HG02798 (cell line): ENCODE data around the gene OTUB1.

Experiments
- ATAC-seq: cut with Tn5 transposase; IDR thresholded peaks from one replicate; pipeline ENCODE4 v1.9.1; 2021; ENCODE audit warnings: mild to moderate bottlenecking; ENCODE audit not compliant: unreplicated experiment, poor library complexity

Gene OTUB1

DNA sequence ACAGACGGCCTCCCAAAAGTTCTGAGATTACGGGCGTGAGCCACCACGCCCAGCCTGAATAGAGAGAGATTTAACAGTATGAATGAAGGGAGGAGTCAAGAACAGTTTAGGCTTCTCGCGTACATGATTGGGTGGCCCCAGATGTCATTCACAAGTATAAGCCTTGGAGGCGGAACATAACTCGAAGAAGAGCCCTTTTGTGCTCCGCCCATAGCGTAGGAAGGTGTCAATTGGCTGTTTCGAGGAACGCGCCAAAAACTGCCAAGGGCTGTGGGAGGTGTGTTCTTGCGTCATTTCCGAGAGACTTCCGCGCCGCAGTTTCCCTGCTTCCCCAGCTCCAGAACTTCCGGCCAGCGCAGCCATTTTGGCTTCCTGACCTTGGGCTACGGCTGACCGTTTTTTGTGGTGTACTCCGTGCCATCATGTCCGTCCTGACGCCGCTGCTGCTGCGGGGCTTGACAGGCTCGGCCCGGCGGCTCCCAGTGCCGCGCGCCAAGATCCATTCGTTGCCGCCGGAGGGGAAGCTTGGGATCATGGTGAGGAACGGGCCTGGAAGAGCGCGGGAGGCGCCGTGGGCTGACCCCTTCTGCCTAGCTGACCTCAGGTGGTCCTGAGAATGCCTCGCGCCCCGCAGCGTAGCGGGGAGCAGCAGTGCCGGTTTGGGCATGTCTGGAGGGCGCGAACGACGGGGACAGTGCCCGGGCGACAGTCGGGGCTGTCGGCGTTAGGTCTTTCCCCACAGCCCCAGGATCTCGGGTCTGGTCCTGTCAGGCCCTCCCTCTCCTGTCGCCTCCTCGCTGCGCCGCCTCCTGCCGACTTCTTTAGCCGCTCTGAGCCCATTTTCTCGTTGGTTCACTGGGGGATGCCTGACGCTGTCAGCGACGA, 11.7 kb upstream of the OTUB1 start, which contains the start of gene COX8A:
Gene COX8A (plus strand): TSS at position 362 of the 885 bp plus-strand sequence. CDS start 61 bp downstream, at position 423.
- ATAC-seq = peak; percentile 96

DNA sequence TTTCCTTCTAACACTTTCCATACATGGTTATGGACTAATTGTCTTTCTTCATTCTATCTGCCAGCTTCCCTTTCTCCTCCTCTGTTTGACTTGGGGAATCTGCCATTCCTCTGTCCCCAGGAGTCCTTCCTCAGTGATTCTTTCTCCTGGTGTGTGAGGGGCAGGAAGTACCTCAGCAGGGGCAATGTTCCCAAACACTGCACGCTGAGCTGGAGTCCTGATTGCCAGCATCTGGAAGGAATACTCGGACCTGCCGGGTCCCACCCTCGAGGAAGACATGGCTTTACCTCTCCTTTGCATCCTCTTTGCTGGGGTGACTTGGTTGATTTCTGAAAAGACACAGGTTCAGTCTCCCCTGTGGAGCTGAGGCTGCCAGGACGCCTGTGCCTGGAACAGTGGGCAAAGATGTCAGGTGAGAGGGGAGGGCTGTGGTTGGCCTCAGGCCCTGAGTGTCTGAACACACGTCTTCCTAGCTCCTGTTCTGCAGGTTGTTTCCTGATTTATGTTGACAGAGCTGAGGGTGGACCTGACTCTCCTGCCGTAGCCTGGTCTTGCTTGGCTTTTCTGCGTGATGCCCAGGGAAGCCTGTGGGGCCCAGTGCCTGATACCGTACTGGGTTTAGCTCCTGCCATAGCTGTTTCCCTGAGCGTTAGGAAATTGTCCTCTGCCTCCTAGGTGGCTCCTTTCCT, 7.5 kb upstream of the OTUB1 start:
- ATAC-seq = no peak

DNA sequence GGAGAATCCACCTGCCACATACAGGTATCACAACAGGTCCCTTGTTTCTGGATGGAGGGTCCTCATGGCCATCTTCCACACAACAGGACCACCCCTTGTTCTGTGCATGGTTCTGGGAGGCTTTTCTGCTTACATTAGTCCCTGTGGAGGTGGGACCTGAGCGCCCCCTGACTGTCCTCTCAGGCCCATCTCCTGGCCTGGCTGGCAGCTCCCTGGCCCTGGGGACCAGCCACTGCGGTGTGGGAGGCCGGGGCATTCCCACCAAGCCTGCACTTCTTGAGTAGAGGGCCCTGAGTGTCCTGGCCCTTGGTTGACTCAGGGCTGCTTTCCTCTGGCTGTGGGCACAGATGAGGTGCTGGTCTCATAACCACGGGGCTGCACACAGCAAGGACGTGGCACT, 6.8 kb upstream of the OTUB1 start:
- ATAC-seq = no peak

DNA sequence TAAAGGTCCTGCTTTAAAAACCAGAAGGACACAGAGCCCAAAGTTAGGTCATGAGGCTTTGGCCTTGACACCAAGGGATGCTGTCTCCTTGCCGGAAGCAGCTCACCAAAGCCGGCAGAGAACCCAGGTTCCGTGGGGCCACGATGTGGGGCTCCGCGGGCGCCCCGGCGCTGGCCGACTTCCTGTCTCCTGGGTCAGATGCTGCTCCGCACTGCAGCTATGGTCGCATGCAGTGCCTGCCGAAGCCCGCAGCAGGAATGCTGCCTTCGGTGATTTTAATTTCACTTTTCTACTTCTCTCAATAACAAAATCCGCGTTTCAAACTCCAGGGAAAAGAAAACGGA, 454 bp upstream of the OTUB1 start:
- peak; percentile 46 for ATAC-seq

DNA sequence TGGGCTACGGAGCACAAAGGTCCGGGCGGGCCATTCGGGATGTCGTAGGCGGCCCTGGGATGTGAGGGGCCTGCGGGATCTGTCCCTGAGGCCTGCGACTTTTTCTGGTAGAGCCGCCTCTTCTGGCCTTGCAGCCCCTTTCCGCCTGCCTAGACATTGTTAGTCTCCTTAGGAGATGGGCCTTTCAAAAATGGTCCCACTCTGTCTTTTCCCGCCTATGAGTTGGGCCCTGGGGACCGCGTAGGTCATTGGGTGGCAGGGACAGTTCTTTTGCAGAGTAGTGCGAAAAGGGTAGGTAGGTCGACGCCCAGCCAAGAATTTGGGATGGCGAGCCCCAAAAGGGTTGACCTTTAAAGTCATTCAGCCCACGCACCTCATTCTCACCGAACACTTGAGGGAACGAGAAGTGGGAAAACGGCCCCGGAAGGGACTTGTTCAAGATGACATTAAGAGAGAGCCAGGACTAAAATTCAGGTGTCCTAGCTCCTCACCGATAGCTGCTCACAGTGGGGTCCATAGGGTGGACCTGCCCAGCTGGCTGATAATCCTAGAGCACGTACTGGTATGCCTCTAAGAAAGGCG, 785 bp downstream of the OTUB1 start:
- ATAC-seq = no peak

DNA sequence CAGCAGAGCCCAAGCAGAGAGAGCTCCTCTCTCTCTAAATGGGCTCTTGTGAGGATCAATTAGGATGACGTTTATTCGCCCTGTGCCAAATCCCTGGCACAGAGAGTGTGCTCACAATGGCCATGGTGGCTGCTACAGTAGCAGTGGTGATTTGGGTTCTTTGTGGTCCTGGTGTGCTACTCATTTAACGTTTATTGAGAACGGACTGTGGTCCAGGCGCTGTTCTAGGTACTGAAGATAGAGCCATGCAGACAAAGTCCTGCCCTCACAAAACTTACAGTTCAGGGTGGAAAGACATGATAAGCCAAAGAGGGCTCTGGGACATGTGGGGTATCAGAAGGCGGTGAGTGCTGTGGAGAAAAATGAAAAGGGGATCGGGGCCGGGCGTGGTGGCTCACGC, 5.3 kb downstream of the OTUB1 start:
- no peak for ATAC-seq

DNA sequence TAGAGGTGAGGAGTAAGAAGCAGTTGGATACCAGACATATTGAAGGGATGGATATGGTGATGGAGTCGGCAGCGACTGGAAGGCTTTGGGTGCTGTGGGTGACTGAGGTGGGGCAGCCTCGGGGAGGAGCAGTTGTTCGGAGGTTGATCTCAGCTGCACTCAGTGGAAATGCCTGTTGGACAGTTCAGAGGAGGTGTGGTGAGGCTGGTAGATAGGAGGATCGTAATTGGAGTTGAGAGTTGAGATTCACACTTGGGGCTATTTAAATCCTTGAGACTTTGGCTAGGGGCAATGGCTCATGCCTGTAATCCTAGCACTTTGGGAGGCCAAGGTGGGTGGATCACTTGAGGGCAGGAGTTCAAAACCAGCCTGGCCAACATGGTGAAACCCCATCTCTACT, 6.9 kb downstream of the OTUB1 start:
- no peak for ATAC-seq

DNA sequence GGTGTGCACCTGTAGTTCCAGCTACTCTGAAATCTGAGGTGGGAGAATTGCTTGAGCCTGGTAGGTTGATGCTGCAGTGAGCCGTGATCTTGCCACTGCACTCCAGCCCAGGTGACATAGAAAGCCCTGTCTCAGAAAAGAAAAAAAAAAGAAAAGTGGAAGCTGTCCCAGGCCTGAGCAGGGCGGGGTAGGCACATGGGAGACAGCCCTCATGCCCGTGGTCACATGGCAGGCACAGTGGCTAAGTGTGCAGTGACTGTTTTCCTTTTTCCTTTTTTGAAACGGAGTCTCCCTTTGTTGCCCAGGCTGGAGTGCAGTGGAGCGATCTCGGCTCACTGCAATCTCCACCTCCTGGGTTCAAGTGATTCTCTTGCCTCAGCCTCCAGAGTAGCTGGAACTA, 7.8 kb downstream of the OTUB1 start:
- ATAC-seq = no peak

DNA sequence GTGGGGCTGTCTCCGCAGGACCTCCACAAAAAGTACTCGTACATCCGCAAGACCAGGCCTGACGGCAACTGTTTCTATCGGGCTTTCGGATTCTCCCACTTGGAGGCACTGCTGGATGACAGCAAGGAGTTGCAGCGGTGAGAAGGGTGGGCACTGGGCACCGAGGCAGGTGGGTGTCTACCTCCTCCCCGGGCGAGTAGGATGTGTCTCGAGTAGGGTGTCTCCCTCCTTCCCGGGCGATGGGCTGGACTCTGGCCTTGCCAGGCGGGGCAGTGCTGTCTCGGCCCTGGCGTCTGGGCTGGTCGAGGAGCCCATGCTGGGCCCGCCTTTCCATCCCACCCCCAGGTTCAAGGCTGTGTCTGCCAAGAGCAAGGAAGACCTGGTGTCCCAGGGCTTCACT, 10.3 kb downstream of the OTUB1 start:
- ATAC-seq = no peak

DNA sequence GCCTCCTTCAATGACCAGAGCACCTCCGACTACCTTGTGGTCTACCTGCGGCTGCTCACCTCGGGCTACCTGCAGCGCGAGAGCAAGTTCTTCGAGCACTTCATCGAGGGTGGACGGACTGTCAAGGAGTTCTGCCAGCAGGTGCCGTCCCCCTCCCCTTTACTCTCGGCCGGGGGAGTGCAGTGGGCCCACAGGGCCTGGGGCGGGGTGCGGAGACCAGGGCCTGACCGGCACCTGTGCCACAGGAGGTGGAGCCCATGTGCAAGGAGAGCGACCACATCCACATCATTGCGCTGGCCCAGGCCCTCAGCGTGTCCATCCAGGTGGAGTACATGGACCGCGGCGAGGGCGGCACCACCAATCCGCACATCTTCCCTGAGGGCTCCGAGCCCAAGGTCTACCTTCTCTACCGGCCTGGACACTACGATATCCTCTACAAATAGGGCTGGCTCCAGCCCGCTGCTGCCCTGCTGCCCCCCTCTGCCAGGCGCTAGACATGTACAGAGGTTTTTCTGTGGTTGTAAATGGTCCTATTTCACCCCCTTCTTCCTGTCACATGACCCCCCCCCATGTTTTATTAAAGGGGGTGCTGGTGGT, 11.0 kb downstream of the OTUB1 start:
- no peak for ATAC-seq

DNA sequence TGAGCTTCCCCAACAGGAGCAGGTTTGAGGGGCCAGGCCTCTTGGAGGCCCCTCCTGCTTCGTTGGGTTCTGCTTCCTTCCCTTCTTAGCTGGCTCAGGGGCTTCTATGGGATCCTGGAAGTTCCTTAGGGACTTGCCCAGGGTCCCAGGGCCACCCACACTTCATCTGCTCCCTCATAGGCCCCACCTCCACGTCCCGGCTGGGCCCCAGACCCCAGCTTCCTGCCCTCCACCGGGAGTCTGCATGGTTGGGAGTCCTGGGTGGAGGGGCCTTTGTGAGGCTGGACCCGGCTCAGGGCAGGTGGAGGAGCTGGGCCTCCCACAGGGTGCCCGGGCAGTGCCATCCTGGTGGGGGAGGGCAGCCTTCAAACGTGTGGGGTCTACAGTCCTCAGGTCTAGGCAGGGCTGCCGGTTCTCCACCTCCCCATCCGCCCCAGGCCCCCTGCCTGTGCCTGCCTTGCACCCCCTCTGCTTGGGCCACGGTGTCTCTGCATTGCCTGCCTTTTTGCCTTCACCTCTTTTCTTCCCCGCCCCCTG, 11.6 kb downstream of the OTUB1 start:
- no peak for ATAC-seq

DNA sequence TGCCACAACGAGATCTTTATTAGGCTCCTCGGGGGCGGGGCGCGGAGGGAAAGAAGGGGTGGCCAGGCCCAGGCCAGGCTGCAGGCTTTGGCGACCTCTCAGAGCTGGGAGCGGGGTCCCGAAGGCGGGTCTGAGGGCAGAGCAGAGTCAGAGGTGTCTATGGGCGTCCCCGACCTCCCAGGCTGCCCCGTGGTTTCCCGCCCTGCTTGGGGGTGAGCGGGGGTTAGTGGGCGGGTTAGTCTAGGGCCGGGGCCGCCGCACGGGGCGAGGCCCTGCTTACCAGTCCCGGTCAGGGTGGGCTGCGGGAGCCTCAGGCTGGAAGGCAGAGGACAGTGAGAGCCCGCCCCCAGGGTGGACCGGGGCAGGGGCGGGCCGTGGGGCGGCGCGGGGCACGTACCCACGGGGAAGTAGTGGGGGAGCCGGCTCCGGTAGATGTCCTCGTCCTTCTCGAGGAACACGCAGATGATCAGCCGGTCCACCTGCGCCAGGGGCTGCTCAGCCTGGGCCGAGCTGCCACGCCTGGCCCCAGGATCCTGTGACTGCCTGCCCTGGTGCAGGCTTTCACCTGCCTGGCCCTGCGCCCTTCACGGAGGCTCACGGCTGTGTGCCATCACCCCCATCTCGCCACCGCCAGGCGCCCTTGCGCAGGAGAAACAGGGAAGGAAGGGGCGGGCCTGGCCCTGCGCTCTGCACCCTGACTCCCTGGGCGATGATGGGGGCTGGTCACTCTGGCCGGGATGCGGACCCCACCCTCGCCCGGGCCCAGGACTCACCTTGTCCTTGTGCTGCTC, 12.5 kb downstream of the OTUB1 start:
- ATAC-seq = no peak

DNA sequence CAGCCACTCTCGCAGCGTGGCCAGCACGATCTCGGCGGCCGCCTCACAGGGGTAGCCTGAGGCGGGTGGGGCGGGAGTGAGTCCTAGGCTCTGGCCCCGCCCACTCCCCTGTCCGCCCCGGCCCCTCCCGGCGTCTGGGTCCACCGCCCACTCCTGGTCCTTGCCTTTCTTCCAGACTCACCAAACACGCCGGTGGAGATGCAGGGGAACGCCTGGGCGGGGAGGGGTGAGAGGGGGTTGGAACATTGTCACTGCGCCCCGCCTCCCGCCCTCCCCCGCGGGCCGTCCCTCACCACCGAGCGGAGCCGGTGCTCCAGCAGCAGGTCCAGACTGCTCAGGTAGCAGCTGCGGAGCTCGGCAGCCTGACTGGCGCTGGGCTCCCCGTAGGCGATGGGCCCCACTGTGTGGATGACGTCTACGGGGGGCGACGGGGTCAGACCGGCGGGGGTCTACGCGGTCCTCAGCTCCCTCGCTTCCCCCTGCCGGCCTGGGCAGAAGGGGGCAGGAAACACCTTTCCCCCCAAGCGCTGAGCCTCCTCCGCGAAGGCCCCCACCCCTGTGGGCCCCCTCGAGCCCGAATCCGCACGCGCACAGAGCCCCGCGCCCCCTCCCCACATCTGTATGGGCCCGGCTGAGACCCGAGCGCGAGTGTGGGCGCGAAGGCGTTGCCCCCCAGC, 13.2 kb downstream of the OTUB1 start:
- ATAC-seq = no peak

DNA sequence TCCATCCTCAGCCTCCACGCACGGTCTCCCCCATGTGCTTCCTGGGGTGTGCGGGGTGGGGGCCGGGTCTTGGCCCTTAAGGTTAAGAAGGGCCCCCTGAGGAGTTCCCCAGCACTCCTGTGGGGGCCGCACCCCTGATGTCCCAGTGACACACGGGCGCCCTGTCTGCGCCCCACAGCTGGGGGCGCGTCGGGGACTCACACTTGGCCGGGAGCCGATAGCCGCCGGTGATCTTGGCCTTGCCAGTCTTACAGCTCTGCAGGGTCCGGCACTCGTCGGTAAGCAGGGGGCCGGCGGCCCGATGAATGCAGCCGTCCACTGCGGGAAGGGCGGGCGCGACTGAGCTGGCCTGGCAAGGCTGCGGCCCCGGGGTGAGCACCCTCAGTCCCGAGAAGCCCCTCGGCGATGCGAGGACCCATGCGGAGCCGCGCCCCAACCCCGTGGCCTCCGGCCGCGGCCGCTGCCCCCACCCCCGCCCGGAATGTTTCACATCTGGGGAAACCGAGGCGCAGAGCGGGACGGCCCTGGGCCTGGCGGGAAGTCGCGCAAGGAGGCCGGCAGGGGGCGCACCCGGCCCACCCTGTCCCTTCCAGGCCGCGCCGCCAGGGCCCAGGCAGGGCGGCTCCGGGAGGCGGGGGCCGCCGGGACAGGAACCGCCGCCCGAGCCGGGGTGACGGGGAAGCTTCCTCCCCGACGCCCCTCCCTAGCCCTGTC, 13.9 kb downstream of the OTUB1 start:
- ATAC-seq = peak; percentile 55

DNA sequence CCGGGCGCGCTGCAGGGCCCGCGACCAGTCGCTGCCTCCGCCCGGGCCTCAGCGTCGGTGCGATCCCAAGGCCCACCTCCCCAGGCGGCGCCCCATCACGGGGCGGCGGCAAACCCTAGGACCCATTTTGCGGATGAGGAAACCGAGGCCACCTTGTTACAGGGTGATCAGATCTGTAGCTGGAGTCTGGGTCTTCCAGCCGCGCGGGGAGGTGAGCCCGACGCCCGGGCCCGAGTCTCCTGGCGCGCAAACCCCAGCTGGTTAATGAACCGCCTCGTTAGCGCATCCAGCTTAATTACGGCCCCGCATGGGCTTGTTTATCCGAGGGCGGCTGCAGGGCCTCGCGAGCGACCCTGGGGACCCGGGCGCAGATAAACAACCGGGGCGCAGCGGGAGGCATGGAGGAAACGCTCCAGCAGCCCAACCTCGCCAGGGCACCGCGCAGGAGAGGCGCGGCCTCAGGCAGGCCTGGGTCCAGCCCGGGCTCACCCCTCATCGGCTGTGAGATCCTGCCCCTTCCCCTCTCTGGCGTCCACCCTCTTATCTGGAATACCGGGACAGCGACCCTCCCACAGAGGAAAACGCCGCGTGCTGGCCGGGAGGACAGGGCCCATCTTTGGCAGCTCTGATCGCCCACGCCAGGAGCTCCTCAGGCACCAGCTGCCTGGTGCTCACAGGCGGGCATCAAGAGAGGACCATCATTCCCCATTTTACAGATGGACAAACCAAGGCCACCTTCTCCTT, 14.7 kb downstream of the OTUB1 start:
- ATAC-seq = no peak

DNA sequence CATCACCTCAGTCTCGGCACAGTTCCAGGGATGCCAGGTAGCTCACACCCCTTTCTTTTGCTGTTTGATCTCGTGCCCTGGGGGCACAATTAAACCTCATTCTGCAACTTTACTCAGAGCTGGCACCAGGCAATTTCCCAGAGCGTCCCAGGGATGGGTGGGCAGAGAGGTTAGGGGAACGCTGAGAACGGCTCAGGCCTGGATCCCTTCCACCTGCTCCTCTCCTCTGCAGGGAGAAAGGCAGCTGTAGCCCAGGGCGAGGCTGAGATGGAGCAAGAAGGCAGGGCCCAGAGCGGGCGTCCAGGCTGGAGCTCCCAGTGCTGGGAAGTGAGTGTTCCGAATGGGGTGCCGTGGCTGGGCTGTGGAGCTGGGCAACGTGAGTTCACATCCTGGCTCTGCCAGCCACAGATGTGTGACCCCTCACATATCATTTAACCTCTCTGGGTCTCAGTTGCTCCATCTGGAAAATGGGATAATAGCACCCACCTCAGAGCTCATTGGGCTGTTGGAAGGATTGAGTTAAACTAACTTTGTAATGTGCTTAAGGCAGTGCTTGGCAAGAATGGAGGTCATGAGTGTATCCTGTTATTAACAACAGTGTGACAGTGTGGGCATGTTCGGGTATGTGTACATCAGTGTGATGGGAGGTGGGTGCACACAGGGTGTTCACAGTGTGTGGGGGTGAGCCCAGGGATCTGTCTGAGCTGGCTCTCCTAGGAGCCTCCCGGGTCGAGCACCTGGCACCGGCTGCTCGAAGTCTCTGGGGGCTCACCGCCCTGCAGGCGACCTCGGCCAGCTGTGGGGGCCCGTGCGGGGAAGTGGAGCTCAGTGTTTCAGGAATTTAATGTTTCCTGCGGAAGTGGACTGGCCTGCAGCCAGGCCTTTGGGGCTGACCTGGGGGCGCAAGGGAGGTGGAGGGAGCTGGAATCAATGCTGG, 15.5 kb downstream of the OTUB1 start:
- ATAC-seq = no peak
